ENCODE results near the gene HES7. TPM values are rescaled to one million over a fixed set of nuclear protein-coding genes. Genes with fewer than 3 reads are reported as not detected.

HES7 gene
- total and polyA plus RNA-seq, 9 donors, result 0.11 to 0.97 (median 0.74) TPM; not detected in 2

GRCh38 chr17:8147805-8148404, 24.0 kb upstream of the HES7 start:
- Histone ChIP-seq H3K4me1 (ENCODE audit: insufficient read depth) (peaks cover 8% of the 10 kb centered on the region), H3K9me3 (no peaks in the 10 kb centered on the region), H3K27me3 (no peaks in the 10 kb centered on the region), H3K36me3 (no peaks in the 10 kb centered on the region), H3K27ac (peak overlapping the region; percentile 26 to 69), H3K4me3 (no peak overlapping the region)
- peak in 4 of 5 donors; percentile 15 to 40 (median 34) for DNase-seq
- no peak for TF ChIP-seq POLR2A (IDR thresholded peaks at IDR 0.05)
- no peak for TF ChIP-seq CTCF (IDR thresholded peaks at IDR 0.05)
- no peak for TF ChIP-seq EP300 (IDR thresholded peaks at IDR 0.05)
- intact Hi-C loops (cut with DNase I), result no loop called here
- WGBS, 3 donors, result 87 to 90% (median 88%) methylated on average over 13 of the region's 13 CpGs

GRCh38 chr17:8147141-8147804, 23.4 kb upstream of the HES7 start:
- H3K36me3 ChIP-seq, result no peaks in the 10 kb centered on the region
- peaks cover 4% of the 10 kb centered on the region for H3K4me1 ChIP-seq (ENCODE audit: insufficient read depth)
- no peaks in the 10 kb centered on the region for H3K9me3 ChIP-seq
- peak in 3 of 5 donors; percentile 23 to 55 (median 38) for DNase-seq
- 81 to 85% (median 82%) methylated on average over 26 of the region's 26 CpGs for WGBS, 3 donors
- TF ChIP-seq CTCF (IDR thresholded peaks at IDR 0.05) (no peak), POLR2A (IDR thresholded peaks at IDR 0.05) (no peak), EP300 (IDR thresholded peaks at IDR 0.05) (no peak)
- no peak overlapping the region for H3K4me3 ChIP-seq
- no peaks in the 10 kb centered on the region for H3K27me3 ChIP-seq
- intact Hi-C loops (cut with DNase I), result no loop called here
- peak overlapping the region; percentile 32 to 69 for H3K27ac ChIP-seq

DNA sequence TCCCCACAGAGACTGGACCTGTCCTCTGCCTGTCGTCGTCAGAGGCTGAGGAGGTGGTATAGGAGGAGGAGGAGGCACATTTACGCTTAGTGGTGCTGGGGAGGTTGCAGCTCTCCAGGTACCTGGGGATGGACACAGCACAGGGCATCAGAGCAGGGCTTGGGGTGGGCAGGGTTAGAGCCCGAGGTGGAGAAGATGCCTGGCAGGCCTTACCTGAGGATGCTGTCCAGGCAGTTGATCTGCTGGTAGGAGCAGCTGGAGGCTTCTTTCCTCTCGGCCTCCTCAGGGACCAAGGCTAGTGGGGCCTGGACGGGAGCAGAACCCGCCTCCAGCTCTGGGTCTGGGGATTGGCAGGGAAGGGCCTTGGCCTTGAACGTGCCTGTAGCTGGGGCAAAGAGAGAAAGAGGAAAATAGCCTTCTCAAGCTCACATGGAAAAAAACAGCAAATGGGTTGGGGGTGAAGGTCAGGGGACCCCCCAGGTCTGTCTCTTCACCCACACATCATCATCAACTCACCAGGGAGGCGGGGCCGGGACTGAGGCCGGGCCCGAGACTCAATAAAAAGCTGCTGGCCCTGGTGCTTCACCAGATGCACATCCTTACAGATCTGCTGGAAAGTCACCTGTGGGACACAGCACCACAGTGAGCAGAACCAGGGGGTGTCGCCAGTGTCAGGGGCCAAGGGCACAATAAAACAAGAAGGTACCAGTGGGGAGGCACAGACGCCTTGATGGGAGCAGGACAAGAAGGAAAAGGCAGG, 22.7 kb upstream of the HES7 start:
- WGBS, 3 donors, result 80 to 86% (median 83%) methylated on average over 14 of the region's 14 CpGs
- TF ChIP-seq CTCF (IDR thresholded peaks at IDR 0.05) (no peak), POLR2A (IDR thresholded peaks at IDR 0.05) (no peak), EP300 (IDR thresholded peaks at IDR 0.05) (no peak)
- Histone ChIP-seq H3K36me3 (no peaks in the 10 kb centered on the region), H3K27ac (peak overlapping the region; percentile 32 to 69), H3K4me3 (no peak overlapping the region), H3K9me3 (no peaks in the 10 kb centered on the region), H3K4me1 (ENCODE audit: insufficient read depth) (peaks cover 4% of the 10 kb centered on the region), H3K27me3 (no peaks in the 10 kb centered on the region)
- peak in 3 of 5 donors; percentile 11 to 41 (median 29) for DNase-seq
- intact Hi-C loops (cut with DNase I), result no loop called here

GRCh38 chr17:8145811-8146210, 21.9 kb upstream of the HES7 start:
- intact Hi-C loops (cut with DNase I), result no loop called here
- peak in 3 of 5 donors; percentile 25 to 54 (median 46) for DNase-seq

More at GRCh38 chr17:8145811-8146210, 21.9 kb upstream of the HES7 start:
- H3K9me3 ChIP-seq, result no peaks in the 10 kb centered on the region
- no peaks in the 10 kb centered on the region for H3K36me3 ChIP-seq
- peaks cover 3% of the 10 kb centered on the region for H3K4me1 ChIP-seq (ENCODE audit: insufficient read depth)
- WGBS, 3 donors, result 85 to 89% (median 85%) methylated on average over 12 of the region's 12 CpGs
- H3K27me3 ChIP-seq, result no peaks in the 10 kb centered on the region
- H3K27ac ChIP-seq, result peak overlapping the region; percentile 32 to 69
- no peak overlapping the region for H3K4me3 ChIP-seq
- TF ChIP-seq CTCF (IDR thresholded peaks at IDR 0.05) (no peak), EP300 (IDR thresholded peaks at IDR 0.05) (no peak), POLR2A (IDR thresholded peaks at IDR 0.05) (no peak)

All from ovary (tissue), 9 donors.